Erythroblast (primary cell): ENCODE data around the gene CCL14.

Source experiments
- GATA1 ChIP-seq: IDR thresholded peaks from 2 replicates; pipeline ENCODE4 v1.6.1; 2011; ENCODE audit warnings: low read depth, mild to moderate bottlenecking, control low read depth, low read length, moderate library complexity
- POLR2A ChIP-seq: IDR thresholded peaks from 2 replicates; pipeline ENCODE4 v1.6.1; 2011; ENCODE audit warnings: mild to moderate bottlenecking, low read length

- TF ChIP-seq POLR2A (no peak), GATA1 (no peak)
Measured at GRCh38 chr17:36030956-36031355, 44.4 kb upstream of the CCL14 start.
